ENCODE results near the gene NUAK2.
"Not testable (repeated sequence)": the region's sequence is repeated elsewhere in the genome, so short reads cannot be mapped to it uniquely, and the experiment has no call there.

NUAK2 gene

GRCh38 chr1:205321162-205321958, at the start of gene NUAK2:
Gene NUAK2, minus strand, starts transcription at chr1:205321745. Its CDS starts 117 bp downstream, at chr1:205321628.
- DNase-seq = peak; percentile 85 to 89

- DNase-seq = no peak
Measured at GRCh38 chr1:205370780-205371179, 49.2 kb upstream of the NUAK2 start.

GRCh38 chr1:205369701-205370123, 48.2 kb upstream of the NUAK2 start:
- DNase-seq = peak in 1 of 2 donors; percentile 63

GRCh38 chr1:205368478-205368877, 46.9 kb upstream of the NUAK2 start:
- no peak for DNase-seq

- no peak for DNase-seq
Measured at GRCh38 chr1:205365945-205366463, 44.5 kb upstream of the NUAK2 start.

- DNase-seq = not testable (repeated sequence)
Measured at GRCh38 chr1:205365086-205365485, 43.5 kb upstream of the NUAK2 start.

- DNase-seq = no peak
Measured at GRCh38 chr1:205360891-205361290, 39.3 kb upstream of the NUAK2 start.

GRCh38 chr1:205359771-205360565, 38.4 kb upstream of the NUAK2 start:
- DNase-seq = peak; percentile 38 to 42

- no peak for DNase-seq
Measured at GRCh38 chr1:205358579-205358978, 37.0 kb upstream of the NUAK2 start.

GRCh38 chr1:205357567-205357966, 36.0 kb upstream of the NUAK2 start:
- DNase-seq = no peak

- peak; percentile 33 to 40 for DNase-seq
Measured at GRCh38 chr1:205356440-205357139, 35.0 kb upstream of the NUAK2 start, which contains the start of gene KLHDC8A. Gene KLHDC8A, minus strand, starts transcription at chr1:205356922. Its CDS starts 13,318 bp downstream, at chr1:205343604.

- peak; percentile 16 to 35 for DNase-seq
Measured at GRCh38 chr1:205355075-205355453, 33.5 kb upstream of the NUAK2 start.

GRCh38 chr1:205354259-205355074, 32.9 kb upstream of the NUAK2 start:
- DNase-seq = peak; percentile 33 to 72

- no peak for DNase-seq
Measured at GRCh38 chr1:205353612-205354011, 32.1 kb upstream of the NUAK2 start.

- no peak for DNase-seq
Measured at GRCh38 chr1:205353191-205353590, 31.6 kb upstream of the NUAK2 start.

- DNase-seq = no peak
Measured at GRCh38 chr1:205351984-205352713, 30.6 kb upstream of the NUAK2 start.

- no peak for DNase-seq
Measured at GRCh38 chr1:205350691-205351141, 29.2 kb upstream of the NUAK2 start.

- DNase-seq = no peak
Measured at GRCh38 chr1:205350124-205350523, 28.6 kb upstream of the NUAK2 start.

GRCh38 chr1:205348554-205349487, 27.3 kb upstream of the NUAK2 start:
- no peak for DNase-seq

Data from hippocampal formation (tissue), 2 donors.